ENCODE data around the gene EFCAB11.
"Not testable (repeated sequence)": the region's sequence is repeated elsewhere in the genome, so short reads cannot be mapped to it uniquely, and the experiment has no call there.

The EFCAB11 gene

DNA sequence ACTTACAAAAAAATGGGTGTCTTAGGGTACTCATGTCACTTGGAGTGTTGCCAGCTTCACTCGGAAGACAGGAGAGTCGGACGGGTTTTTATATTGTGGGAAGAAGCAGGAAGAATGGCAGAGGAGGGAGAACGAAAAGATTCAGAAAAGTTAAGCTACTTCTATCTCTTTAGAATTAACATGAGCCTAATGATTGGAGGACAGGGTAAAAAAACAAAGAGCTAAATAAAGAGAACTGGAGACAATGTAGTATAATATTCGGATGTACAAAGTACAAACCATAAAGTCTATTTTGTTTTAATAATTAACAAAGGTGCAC lies 43.9 kb downstream of the EFCAB11 start:
- DNase-seq = no peak

DNA sequence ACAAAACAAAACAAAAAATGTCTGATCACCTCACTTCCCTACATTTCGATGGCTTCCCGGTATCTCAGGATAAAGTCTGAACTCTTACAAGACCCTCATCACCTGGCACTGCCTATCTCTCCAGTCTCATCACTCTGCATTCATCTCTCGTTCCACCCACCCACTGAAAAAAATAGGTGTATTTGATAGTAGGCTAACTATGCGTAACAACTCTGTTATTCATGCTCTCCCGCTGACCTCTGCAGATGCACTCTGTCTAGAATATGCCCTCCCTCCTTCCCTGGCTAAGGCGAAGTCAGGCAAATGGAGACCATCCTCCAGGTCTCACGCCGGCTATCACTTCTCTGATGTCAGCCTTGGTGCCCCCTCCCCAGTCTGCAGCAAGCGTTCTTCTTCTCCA lies 44.9 kb downstream of the EFCAB11 start:
- DNase-seq = no peak

DNA sequence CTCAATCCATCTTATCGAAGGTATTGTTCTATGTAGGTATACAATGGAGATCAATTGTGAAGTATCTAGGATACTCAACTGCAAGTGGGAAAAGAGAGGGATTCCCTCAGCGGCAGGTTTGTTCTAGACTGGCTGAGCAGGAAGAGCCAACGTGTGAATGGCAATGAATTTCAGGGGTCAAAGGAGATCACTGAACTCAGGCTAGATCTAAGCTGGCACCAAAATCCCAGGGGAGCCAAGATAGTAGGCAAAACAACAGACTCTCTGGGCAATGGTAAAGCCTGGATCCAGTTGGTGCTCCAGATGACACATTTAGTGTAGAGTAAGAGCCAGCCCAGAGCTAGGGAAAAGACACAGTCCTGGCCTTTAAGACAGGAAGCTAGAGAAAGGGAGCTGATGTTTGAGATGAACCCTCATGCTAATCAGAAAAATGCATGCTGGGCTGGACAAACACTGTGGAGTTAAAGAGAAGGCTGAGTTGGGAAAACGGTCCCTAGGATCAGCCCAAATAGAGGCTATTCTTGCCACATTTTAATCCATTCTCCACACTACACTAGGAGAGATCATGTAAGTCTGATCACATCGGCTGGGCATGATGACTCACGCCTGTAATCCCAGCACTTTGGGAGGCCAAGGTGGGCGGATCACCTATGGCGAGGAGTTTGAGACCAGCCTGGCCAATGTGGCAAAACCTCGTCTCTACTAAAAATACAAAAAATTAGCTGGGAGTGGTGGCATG lies 45.6 kb downstream of the EFCAB11 start:
- no peak for DNase-seq

DNA sequence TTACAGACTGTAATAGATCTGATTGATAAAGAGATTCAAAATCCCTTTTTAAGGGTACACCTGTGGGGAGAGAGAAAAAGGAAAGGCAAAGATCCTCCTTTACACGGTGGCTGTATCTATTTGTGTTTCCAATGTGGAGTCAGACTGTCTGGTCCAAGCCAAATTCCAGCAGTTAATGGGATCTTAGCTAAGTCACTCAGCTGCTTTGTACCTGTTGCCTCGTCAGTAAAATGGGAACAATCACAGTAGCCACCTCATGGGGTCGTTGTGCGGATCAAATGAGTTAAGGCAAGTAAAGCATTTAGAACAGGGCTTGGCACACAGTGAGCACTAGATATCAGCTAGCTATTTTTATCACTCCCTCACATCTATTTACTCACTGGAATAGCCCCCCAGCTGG lies 46.9 kb downstream of the EFCAB11 start:
- no peak for DNase-seq

DNA sequence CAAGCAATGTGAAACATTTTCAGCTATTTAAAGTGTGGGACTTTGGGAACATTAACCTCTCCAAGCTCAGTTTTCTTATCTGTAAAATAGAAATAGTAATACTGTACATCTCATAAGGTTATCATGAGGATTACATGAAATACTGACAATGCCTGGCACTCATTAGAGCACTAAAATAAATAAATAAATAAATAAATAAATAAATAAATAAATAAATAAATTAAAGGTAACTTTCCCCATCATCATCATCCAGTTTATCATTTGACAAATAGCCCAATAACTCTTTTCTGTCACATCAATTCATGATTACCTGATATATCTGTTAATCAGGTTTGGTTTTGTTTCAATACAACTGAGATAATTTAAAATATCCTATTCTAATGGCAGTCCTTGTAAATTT lies 48.5 kb downstream of the EFCAB11 start:
- no peak for DNase-seq

DNA sequence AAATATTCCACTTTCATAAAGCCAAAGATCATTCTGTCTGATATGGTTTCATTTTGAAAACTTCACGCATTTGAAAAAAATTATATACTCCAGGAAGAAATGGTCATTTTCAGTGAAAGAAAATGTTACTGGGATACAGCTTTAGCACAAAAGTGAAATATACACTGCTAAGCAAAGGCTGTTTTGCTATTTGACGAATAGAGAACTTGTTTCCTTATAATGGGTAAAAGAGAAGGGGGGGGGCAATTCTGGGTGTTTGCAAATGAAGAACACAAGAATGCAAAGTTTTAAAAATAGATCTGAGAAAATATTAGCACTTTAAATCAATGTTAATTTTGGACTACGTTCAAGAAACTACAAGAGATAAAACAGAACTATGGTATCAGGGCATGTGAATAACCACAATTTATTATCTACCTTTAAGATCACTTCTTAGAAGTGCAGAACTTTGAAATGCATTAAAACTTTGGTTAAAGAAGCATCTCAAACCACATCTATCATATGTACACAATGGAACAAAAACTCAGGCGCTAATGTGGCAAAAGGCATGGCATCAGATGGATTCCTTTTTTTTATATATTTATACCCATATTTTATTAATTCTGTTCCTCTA lies 51.1 kb downstream of the EFCAB11 start:
- DNase-seq = no peak

DNA sequence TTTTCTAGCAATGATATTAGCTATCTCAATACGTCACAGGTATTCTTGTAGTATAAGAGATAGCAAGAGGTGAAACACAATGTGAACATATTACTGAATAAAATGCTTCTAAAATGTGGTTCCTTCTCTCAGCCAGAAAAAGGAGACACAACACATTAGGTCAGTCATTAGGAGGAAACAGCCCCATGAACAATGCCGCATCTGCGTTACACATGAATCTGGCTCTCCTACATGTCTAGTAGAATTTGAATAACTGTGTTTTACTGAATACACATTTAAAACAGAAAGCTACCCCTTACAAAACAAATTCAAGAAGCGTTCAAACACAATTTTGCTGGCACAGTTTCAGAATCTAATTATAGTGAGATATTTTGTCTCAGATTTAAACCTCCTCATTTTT lies 51.6 kb downstream of the EFCAB11 start:
- no peak for DNase-seq

DNA sequence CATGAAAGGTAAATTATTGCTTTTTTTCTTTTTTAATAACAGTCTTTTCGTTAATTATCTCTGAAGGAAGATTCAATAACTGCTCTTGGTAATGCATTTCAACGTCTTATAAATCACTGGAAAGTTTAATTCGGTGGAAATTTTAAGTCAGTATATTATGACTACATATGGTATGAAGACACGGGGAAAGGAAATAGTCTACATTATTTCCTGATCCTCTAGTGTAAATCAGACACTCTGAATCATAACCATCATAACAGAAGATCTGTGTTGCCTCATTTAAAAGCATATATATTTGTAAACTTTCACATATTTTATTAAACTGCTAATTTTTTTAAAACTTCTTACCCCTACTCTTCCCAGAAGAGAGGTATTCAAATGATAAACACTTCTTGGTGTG lies 53.7 kb downstream of the EFCAB11 start:
- DNase-seq = no peak

DNA sequence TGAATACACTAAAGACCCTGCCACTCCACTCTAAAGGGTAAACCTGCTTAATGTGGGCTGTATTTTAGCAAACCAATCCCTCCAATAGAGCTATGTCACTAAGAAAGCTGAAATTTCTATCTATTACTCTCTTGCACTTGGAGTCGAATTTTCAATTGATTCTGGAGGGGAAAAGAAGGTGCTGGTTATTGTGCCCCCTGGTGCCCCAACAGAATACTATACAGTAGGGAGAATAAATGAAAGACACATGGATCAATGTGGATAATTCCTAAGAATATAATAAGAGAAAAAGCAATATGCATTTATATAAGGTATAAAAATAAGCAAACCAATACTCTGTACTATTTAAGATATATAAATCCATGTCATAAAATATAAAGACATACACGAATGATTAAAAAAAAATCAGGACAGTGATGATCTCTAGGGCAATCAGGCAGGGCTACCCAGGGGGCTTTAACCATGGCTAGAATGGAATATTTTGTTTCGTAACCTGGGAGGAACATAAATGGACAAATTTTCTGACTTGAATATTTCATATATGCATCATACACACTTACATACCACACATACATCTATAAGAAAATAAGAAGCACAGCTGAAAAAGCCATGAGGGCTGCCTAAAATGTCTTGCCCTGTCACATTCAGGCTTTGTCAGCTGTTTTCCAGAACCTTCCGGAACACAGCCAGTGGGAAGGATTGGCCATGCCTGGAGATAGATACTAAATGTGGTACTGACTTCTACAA lies 54.4 kb downstream of the EFCAB11 start:
- DNase-seq = no peak

DNA sequence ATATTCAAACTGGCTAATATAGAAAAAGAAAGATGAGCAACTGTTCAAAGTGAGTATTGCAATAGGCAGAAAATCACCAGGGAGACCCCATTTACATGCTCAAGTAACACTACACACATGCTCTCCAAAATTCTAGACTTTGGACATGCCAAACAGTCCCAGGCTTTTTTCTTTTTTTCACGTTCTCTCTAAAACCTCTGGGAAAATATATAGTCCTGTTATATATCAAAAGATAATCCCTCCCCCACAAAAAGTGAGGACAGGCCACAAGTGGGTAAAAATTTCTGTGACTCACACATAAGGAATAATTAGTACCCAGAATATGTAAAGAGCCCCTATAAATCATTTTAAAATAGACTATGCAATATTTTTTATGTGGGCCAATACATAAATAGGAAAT lies 55.2 kb downstream of the EFCAB11 start:
- DNase-seq = no peak

DNA sequence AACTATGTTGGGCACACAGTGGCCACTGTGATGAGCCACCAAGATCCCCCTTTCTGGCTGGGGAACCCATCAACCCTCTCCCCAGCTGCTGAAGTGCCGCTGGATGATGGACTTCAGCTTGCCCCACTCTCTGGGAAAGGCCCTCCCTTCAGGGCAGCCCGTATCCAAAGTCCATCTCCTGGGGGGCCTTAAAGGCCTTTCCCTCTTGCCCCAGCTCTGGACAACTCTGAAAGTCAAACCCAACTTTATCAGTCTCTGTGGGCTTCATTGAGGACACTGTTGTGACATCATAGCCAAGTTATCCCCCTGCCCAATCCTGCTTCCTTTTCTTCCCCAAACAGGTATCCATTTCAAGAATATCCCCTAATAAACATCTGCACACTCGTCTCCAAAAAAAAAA lies 61.1 kb downstream of the EFCAB11 start:
- not testable (repeated sequence) for DNase-seq

DNA sequence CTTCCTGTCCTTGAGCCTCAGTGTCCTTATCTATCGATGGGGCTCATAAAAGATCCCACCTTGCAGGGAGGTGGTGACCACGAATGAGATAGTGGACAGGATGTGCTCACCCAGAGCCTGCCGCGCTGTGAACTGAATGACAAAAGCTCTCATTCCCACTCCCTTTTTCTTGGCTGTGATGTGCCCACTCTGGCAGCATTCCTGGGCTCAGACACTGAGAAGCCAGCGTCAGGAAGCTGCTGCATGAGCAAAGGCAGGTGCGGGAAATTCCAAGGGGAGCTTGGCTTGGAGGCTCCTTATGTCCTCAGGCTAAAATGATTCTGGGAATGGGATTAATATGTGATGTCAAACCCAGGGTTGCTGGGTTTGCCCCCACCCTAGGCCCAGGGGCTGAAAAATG lies 61.6 kb downstream of the EFCAB11 start:
- DNase-seq = no peak

DNA sequence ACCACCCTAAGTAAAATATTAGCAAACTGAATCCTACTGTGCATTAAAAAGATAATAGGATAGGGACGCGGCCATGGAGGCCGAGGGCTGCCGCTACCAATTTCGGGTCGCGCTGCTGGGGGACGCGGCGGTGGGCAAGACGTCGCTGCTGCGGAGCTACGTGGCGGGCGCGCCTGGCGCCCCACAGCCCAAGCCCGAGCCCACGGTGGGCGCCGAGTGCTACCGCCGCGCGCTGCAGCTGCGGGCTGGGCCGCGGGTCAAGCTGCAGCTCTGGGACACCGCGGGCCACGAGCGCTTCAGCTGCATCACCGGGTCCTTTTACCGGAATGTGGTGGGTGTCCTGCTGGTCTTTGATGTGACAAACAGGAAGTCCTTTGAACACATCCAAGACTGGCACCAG lies 62.8 kb downstream of the EFCAB11 start:
- DNase-seq = not testable (repeated sequence)

DNA sequence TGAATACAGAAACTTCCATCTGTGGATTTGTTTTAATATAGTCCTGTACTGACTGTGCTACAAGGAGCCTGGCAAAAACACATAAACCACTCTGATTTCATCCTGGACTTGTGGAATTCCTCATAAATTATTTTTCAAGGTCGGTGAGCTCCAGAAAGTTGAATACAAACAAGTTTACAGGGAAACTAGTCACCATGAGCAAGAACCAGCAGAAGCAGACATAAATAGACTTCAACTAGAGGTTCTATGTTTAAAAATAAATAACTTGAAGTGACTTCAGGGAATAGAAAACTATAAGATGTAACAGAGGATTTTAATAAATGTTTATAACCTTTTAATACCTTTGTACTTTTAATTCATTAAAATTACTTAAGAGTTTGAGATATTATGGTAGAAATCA lies 63.5 kb downstream of the EFCAB11 start:
- DNase-seq = no peak

DNA sequence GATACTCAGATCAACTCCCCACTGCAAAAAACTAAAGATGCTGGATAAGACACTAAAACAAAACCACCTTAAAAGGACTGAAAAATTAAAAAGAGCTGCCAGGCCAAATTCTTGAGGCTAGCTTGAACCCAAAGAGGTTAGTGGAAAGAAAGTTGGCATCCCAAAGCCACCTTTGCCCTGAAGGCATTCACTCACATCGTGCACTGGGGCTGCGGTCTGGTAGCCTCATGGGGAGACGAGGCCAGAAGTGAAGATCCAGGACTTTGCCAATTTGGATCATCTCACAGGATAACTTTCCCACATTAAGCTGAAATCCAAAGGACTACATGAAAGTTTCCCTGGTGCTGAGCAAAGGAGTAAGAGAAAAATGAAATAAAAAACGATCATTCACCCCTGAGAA lies 63.9 kb downstream of the EFCAB11 start:
- DNase-seq = no peak

DNA sequence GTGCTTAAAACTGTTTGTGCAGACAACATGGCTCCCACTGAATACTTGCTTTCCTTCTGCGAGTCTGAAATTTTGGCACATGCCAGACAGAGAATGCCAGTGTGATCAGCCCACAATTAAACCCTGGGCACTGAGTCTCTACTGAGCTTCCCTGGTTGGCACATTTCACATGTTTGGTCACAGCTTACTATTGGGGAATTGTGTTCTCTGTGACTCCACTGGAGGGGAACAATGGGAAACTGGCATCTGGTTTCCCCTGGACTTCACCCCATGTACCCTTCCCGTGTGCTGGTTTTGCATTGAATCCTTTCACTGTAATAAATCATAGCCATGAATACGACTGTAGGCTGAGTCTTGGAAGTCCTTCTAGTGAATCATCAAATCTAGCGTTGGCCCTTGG lies 64.9 kb downstream of the EFCAB11 start:
- no peak for DNase-seq

DNA sequence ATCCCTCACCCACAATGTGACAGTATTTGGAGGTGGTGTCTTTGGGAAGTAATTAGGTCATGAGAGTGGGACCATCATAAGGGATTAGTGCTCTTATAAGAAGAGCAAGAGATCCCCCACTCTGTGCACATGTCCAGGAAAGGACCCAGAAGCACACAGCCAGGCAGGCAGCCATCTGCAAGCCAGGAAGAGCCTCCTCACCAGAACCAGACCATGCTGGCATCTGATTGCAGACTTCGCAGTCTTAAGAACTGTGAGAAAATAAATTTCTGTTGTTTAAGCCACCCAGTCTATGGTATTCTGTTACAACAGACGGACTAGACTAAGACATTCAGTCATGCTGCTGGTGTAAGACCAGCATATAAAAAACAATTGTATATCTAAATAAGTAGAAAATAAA lies 69.8 kb downstream of the EFCAB11 start:
- no peak for DNase-seq

DNA sequence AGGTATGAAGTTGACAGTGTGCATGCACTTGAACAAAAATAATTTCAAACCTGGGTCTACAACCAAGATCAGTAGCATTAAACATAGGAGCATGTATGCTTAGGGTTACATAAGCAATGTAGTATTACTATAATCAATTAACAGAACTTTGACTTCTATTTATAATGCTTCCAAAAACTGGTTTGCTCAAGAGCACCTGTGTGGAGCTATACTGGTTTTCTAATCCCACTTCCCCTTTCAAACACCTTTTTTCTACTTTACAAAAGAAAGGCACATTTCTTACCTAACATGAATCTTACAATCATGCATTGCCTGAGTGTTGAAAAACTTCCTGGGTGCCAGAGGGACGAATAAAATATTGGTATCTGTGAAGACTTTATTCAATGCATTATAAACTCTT lies 72.7 kb downstream of the EFCAB11 start:
- no peak for DNase-seq

DNA sequence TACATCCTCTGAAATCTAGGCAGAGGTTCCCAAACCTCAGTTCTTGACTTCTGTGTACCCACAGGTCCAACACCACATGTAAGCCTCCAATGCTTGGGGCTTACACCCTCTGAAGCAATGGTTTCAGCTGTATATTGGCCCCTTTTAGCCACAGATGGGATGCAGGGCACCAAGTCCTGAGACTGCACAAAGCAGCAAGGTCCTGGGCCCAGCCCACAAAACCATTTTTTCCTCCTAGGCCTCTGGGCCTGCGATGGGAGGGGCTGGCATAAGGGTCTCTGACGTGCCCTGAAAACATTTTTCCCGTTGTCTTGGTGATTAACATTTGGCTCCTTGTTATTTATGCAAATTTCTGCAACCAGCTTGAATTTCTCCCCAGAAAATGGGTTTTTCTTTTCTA lies 80.4 kb downstream of the EFCAB11 start:
- DNase-seq = not testable (repeated sequence)

DNA sequence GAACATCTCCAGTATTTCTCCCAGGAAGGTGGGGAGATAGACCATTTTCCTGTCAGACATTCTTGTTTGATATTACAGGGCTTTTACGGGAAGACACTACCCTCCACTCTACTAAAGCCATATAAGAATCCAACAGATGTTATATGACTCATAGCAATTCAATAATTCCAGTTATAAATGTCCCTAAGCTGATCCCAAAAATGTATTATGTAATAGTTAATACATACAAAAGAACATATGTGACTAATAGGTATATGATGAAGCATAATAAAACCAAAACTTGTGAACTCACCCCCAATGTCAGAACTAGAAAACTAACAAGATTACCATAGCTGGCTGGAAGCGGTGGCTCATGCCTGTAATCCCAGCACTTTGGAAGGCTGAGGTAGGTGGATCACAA lies 84.2 kb downstream of the EFCAB11 start:
- DNase-seq = no peak

DNA sequence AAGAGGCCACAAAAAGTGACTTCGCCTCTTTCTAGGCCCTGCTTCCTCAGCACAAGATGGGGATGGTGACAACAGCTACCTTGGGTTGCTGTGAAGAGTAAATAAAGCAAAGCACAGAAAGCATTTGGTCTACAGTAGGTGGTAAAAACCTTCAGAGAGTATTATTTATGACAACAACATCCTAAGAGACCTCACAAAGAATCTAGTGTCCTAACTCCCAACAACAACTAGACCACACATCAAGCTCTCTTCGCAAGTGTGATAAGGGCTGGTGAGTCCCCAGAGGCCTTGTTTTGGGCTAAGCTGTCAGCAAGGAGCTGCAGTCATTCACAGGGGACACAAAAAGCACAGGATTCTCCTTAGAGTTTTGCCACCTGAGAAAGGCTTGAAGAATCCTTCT lies 84.9 kb downstream of the EFCAB11 start:
- DNase-seq = no peak

DNA sequence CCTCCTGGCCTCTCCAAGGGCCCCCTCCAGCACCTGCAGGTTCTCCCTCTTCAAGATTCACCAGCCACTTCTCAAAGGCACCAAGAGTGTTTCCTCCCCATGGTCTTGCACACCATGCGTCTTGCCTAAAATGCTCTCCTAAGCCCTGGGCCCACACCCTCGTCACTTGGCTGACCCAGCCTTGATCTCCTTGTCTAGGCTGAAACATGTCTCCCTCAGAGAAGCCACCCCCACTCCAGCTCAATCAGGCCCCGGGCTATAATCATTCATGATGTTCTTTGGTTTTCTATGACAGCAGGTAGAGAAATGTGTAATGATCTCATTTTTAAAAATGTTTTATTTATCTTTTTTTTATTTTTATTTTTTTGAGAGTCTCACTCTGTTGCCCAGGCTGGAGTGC lies 88.1 kb downstream of the EFCAB11 start:
- DNase-seq = no peak

DNA sequence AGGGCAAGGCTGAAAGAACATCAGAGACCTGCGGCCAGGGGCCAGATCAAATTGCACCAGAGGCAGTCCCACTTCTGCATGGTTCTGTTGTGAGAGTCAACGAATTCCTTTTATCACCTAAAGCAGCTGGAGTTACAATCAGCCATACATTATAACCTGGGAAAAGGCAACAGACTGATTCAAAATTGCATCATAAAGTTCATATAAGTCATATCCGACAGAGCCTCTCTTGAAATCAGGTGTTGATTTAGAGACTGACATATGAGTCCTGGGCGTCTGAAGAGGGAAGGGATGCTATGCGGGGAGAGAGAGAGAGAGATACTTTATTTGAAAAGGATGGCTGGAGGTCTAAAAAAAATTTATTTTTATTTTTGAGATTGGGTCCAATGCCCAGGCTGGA lies 89.4 kb downstream of the EFCAB11 start:
- no peak for DNase-seq

DNA sequence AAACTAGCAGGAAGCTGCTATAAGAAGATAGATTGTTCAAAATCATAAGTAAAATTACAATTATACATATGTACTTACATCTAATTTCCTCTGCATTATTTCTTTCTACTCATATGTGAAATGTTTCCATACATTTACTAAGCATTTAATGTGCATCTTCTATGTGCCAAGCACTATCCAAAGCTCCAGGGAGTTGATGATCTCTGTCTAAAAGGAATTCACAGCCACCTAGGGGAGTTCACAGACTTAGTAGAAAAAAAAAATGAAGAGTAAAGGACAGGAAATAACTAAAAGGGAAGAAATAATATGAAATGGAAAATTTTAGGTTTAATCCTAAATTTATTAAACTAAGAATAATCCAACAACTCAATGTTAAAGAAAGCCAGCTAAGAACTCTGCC lies 91.7 kb downstream of the EFCAB11 start:
- no peak for DNase-seq

DNA sequence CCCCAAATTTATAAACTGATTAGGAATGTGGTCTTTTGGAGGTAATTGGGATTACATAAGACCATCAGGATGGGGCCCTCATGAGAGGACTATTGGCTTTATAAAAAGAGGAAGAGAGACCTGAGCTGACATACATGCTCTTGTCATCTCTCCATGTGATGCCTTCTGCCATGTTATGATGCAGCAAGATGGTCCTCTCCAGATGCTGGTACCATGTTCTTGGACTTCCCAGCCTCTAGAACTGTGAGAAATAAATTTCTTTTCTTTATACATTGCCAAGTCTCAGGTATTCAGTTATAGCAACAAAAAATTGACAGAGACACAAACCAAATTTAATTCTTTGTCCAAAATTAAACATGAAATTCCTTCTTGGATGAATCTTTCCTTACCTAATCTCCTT lies 92.9 kb downstream of the EFCAB11 start:
- no peak for DNase-seq

Measured in NCI-H187 (cell line).